Measurements from ENCODE around the gene SH2B3. TPM values are rescaled to one million over a fixed set of nuclear protein-coding genes. Genes with fewer than 3 reads are reported as not detected.

SH2B3 gene
- total and polyA plus RNA-seq, 2 experiments from 2014 or later, result 8.1 to 59.3 TPM

DNA sequence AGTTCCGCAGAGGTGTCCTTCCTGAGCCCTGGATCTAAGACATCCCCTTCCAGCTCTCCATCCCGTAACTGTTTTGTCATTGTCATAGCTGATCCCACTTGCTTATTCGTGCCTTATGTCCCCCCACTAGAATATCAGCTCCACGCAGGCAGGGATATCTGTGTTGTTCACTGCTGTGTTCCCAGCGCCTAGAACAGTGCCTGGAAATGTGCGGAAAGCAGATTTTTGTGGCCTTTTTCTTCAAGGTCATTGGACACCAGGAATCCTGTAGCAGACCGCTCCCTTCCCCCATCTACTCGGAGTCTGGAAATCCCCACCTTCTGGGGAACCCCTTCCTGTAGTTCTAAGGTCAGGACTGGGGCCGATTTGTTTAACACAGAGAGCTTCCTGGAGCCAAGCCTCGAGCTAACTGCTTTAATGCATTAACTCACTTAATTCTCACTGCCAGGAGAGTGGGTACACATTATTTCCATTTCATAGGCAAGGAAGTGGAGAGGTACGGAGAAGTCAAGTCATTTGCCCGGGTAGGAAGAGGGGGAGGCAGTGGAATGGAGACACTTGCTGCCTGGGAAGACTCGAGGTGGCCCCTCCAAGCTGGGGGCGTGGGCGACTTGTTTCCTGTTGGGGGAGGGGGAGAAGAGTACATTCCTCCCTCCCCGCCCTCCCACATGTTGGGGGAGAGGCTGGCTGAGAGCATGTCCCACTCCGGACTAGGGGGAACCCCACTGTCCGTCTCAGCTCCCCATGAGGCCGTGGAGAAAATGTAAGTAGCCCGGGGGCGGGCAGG is 1.2 kb upstream of the SH2B3 start:
- Mint-ChIP-seq H3K4me1 (peaks cover 37% of the 10 kb centered on the region), H3K9me3 (no peaks in the 10 kb centered on the region), H3K27me3 (ENCODE audit: insufficient read depth, low read depth, poor library complexity) (peaks cover 22% of the 10 kb centered on the region), H3K4me3 (peak overlapping the region; percentile 75), H3K27ac (peak overlapping the region; percentile 97), H3K36me3 (ENCODE audit: low read depth) (no peaks in the 10 kb centered on the region; the same call in 2 of the 3 replicates)
- no peak overlapping the region for H2AFZ ChIP-seq
- peaks cover 39% of the 10 kb centered on the region for H3K4me1 ChIP-seq (ENCODE audit: insufficient read depth)
- H3K9me2 ChIP-seq (ENCODE audit: insufficient read depth), result no peaks in the 10 kb centered on the region
- H3K79me2 ChIP-seq (replicated peaks; ENCODE audit: insufficient read depth), result peaks cover 37% of the 10 kb centered on the region
- H3K36me3 ChIP-seq (ENCODE audit: insufficient read depth), result no peaks in the 10 kb centered on the region
- H3K4me2 ChIP-seq, result peak overlapping the region; percentile 75
- ATAC-seq (peak; percentile 20), DNase-seq (ENCODE audit: low spot score) (peak; percentile 92)
- peaks cover 11% of the 10 kb centered on the region; the same call in 1 of the 2 replicates for H4K20me1 ChIP-seq (replicated peaks; ENCODE audit: insufficient read depth)
- no peaks in the 10 kb centered on the region for H3K27me3 ChIP-seq (ENCODE audit: insufficient read depth)
- H3K4me3 ChIP-seq, result peak overlapping the region; percentile 88
- TF ChIP-seq EZH2 (IDR thresholded peaks at IDR 0.05; ENCODE audit: low read depth, unreplicated experiment), result no peak
- TF ChIP-seq POLR2AphosphoS5 (IDR thresholded peaks at IDR 0.05; ENCODE audit: low read depth), result peak; percentile 62
- no peak for TF ChIP-seq CREB1 (CRISPR knock-in tag; IDR thresholded peaks at IDR 0.05; ENCODE audit: low read depth)
- TF ChIP-seq, protein P1, sequence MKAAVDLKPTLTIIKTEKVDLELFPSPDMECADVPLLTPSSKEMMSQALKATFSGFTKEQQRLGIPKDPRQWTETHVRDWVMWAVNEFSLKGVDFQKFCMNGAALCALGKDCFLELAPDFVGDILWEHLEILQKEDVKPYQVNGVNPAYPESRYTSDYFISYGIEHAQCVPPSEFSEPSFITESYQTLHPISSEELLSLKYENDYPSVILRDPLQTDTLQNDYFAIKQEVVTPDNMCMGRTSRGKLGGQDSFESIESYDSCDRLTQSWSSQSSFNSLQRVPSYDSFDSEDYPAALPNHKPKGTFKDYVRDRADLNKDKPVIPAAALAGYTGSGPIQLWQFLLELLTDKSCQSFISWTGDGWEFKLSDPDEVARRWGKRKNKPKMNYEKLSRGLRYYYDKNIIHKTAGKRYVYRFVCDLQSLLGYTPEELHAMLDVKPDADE (IDR thresholded peaks at IDR 0.05), result peak; percentile 74
- H3K27ac ChIP-seq (ENCODE audit: low read depth), result peak overlapping the region; percentile 97
- H3F3A ChIP-seq (replicated peaks; ENCODE audit: low read depth), result peaks cover 10% of the 10 kb centered on the region

DNA sequence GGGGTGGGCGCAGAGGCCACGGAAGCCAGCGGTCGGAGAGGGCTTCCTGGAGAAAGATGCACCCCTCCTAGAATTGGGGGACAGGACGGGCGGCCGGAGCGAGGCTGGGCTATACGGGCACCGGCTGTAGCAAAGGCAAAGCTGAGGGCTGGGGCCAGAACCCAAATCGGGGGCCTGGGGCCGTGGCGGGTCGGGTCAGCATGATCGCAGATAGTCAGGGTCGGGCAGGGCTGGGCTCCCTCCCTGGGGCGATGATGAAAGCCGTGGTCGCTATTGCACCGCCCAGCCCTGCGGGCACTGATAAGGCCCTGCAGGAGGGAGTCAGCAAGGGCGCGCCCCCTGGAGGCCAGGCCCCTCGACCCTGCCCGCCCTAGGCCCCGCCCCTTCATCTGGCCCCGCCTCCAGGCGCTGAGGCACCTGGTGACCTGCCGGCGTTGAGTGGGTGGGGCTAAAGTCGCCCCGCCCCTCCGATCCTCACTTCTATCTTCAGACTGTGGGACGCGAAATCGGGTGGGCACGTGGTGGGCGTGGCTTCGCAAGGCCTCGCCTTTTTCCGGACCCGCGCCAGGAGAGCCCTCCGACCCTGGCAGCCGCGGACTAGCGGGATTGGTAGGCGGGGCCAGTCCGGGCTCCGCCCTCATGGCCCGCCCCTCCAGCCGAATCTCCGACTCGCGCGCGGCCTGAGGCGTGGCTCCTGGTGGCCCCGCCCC is 419 bp upstream of the SH2B3 start:
- Histone ChIP-seq H3K79me2 (replicated peaks; ENCODE audit: insufficient read depth) (peaks cover 44% of the 10 kb centered on the region), H3K36me3 (ENCODE audit: insufficient read depth) (no peaks in the 10 kb centered on the region), H2AFZ (no peak overlapping the region), H3F3A (replicated peaks; ENCODE audit: low read depth) (peaks cover 10% of the 10 kb centered on the region), H3K9me2 (ENCODE audit: insufficient read depth) (no peaks in the 10 kb centered on the region), H3K4me2 (peak overlapping the region; percentile 75), H3K27me3 (ENCODE audit: insufficient read depth) (no peaks in the 10 kb centered on the region), H4K20me1 (replicated peaks; ENCODE audit: insufficient read depth) (peaks cover 11% of the 10 kb centered on the region; the same call in 1 of the 2 replicates), H3K27ac (ENCODE audit: low read depth) (peak overlapping the region; percentile 97), H3K4me1 (ENCODE audit: insufficient read depth) (peaks cover 46% of the 10 kb centered on the region), H3K4me3 (peak overlapping the region; percentile 88)
- DNase-seq (ENCODE audit: low spot score) (peak; percentile 98), ATAC-seq (peak; percentile 66)
- Mint-ChIP-seq H3K9me3 (no peaks in the 10 kb centered on the region), H3K27me3 (ENCODE audit: insufficient read depth, low read depth, poor library complexity) (peaks cover 23% of the 10 kb centered on the region), H3K4me1 (peaks cover 41% of the 10 kb centered on the region), H3K27ac (peak overlapping the region; percentile 97), H3K4me3 (peak overlapping the region; percentile 75), H3K36me3 (ENCODE audit: low read depth) (no peaks in the 10 kb centered on the region; the same call in 2 of the 3 replicates)
- TF ChIP-seq POLR2AphosphoS5 (IDR thresholded peaks at IDR 0.05; ENCODE audit: low read depth) (peak; percentile 65), JUNB (IDR thresholded peaks at IDR 0.05; ENCODE audit: unreplicated experiment) (no peak), CREB1 (CRISPR knock-in tag; IDR thresholded peaks at IDR 0.05; ENCODE audit: low read depth) (peak; percentile 43; the same call in 1 of the 2 replicates)
- TF ChIP-seq, protein P2, sequence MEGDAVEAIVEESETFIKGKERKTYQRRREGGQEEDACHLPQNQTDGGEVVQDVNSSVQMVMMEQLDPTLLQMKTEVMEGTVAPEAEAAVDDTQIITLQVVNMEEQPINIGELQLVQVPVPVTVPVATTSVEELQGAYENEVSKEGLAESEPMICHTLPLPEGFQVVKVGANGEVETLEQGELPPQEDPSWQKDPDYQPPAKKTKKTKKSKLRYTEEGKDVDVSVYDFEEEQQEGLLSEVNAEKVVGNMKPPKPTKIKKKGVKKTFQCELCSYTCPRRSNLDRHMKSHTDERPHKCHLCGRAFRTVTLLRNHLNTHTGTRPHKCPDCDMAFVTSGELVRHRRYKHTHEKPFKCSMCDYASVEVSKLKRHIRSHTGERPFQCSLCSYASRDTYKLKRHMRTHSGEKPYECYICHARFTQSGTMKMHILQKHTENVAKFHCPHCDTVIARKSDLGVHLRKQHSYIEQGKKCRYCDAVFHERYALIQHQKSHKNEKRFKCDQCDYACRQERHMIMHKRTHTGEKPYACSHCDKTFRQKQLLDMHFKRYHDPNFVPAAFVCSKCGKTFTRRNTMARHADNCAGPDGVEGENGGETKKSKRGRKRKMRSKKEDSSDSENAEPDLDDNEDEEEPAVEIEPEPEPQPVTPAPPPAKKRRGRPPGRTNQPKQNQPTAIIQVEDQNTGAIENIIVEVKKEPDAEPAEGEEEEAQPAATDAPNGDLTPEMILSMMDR (conservative IDR thresholded peaks at IDR 0.05; ENCODE audit: low read depth in 2 of 2), result peak; percentile 46 to 72

Measured in GM23338 (cell line).